Thyroid gland (tissue), 4 donors: Measurements from ENCODE around the gene TXNDC15. TPM values are rescaled to one million over a fixed set of nuclear protein-coding genes. Genes with fewer than 3 reads are reported as not detected.

Source experiments
- DNase-seq, 2 donors: peaks; one replicate each; pipeline ENCODE4 v3.0.0-alpha.2; 2019
- H3K27ac ChIP-seq, 3 donors: fragments of 200-600 bp; sonication (generic); 1 replicate in 2 of 3; 2 replicates in 1 of 3; pipeline ENCODE4 v1.5.1; 2016 to 2019; ENCODE audit warnings: mild to moderate bottlenecking in 1 of 3, moderate library complexity in 1 of 3
- H3K27me3 ChIP-seq: fragments of 200-600 bp; sonication (generic); one replicate; pipeline ENCODE4 v1.5.1; 2019
- H3K36me3 ChIP-seq, 2 donors: fragments of 200-600 bp; sonication (generic); one replicate each; pipeline ENCODE4 v1.5.1; 2016 to 2019
- H3K4me1 ChIP-seq, 2 donors: fragments of 200-600 bp; sonication (generic); one replicate each; pipeline ENCODE4 v1.5.1; 2017 to 2019
- H3K4me3 ChIP-seq, 3 donors: fragments of 200-600 bp; sonication (generic); replicated peaks in 1 of 3; 1 replicate in 2 of 3; 2 replicates in 1 of 3; pipeline ENCODE4 v1.5.1; 2016; ENCODE audit warnings: mild to moderate bottlenecking in 1 of 3
- H3K9me3 ChIP-seq: fragments of 200-600 bp; sonication (generic); one replicate; pipeline ENCODE4 v1.5.1; 2017
- POLR2A ChIP-seq, 2 donors: fragments of 450-650 bp; IDR thresholded peaks; one replicate each; pipeline ENCODE4 v1.6.1; 2017; ENCODE audit warnings: antibody characterized with exemption in 2 of 2, mild to moderate bottlenecking in 2 of 2, moderate library complexity in 1 of 2
- WGBS, 2 donors: methylation state at CpG; one replicate each; pipeline ENCODE4 v1.1.5; 2017; 5-methylcytosine and 5-hydroxymethylcytosine counted together
- intact Hi-C: fragments of 100-400 bp; cut with DNase I; formaldehyde crosslinking; loops from one replicate; pipeline ENCODE4 v1.15.1; 2023
- total RNA-seq, 4 donors: library from RNA; depleted of rRNA; stranded (reverse); fragments of >200 nt; gene quantifications; one replicate each; pipeline ENCODE4 v1.2.3, GENCODE V29; 2016
- TF ChIP-seq, protein P1 (sequence below), 6 experiments: fragments of 200-600 bp in 3 of 6; fragments of 450-650 bp in 3 of 6; sonication (generic) in 3 of 6; IDR thresholded peaks; one replicate each; pipeline ENCODE4 v1.5.1; 2016 to 2019; ENCODE audit warnings: antibody characterized with exemption in 6 of 6, mild to moderate bottlenecking in 2 of 6, inconsistent platforms in 1 of 6, moderate library complexity in 1 of 6

Gene TXNDC15
- total RNA-seq, 4 donors from 2014 or later: 133 to 183 (median 153) TPM

DNA sequence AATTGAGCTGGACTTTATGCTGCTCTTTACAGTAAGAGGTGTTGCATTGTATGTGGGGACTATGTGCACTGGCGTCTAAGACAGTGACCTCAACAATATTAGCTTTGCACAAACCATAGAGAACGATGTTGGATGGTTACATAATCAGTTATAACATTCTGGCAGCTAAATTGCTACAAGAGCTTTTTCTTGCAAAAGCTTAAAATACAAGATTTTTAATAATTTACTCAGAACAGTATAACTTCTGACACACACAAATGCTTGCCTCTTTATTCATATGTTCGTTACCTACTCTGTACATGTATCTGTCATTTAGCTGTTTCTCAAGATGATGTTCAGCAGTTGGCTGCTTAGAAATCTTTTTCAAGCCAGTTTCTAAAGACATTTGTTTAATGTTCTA lies 16.8 kb upstream of the TXNDC15 start:
- no peak overlapping the region for H3K27ac ChIP-seq
- WGBS, 2 donors: 85 to 89% methylated on average over 3 of the region's 3 CpGs
- no peak for TF ChIP-seq POLR2A (IDR thresholded peaks at IDR 0.05)
- TF ChIP-seq, protein P1, sequence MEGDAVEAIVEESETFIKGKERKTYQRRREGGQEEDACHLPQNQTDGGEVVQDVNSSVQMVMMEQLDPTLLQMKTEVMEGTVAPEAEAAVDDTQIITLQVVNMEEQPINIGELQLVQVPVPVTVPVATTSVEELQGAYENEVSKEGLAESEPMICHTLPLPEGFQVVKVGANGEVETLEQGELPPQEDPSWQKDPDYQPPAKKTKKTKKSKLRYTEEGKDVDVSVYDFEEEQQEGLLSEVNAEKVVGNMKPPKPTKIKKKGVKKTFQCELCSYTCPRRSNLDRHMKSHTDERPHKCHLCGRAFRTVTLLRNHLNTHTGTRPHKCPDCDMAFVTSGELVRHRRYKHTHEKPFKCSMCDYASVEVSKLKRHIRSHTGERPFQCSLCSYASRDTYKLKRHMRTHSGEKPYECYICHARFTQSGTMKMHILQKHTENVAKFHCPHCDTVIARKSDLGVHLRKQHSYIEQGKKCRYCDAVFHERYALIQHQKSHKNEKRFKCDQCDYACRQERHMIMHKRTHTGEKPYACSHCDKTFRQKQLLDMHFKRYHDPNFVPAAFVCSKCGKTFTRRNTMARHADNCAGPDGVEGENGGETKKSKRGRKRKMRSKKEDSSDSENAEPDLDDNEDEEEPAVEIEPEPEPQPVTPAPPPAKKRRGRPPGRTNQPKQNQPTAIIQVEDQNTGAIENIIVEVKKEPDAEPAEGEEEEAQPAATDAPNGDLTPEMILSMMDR (IDR thresholded peaks at IDR 0.05): no peak
- H3K9me3 ChIP-seq: no peaks in the 10 kb centered on the region
- H3K4me3 ChIP-seq: no peak overlapping the region
- H3K4me1 ChIP-seq: peaks cover 7 to 9% of the 10 kb centered on the region in 2 donors
- H3K27me3 ChIP-seq: no peaks in the 10 kb centered on the region
- intact Hi-C loops: no loop called here
- no peak for DNase-seq
- H3K36me3 ChIP-seq: peaks cover 15 to 30% of the 10 kb centered on the region in 2 donors

DNA sequence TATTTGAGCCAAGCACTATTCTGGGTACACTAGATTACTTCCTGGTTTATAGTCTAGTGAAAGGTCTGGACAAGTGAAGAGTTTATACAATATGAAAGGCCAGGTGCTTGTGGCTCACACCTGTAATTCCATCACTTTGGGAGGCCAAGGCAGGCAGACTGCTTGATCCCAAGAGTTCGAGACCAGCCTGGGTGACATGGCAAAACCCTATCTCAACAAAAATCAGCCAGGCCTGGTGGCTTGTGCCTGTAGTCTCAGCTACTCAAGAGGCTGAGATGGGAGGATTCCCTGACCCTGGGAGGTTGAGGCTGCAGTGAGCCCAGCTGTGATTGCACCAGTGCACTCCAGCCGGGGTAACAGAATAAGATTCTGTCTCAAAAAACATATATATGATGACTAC lies 9.5 kb upstream of the TXNDC15 start:
- peaks cover 0 to 12% of the 10 kb centered on the region in 2 donors for H3K36me3 ChIP-seq
- intact Hi-C loops: no loop called here
- 91 to 95% methylated on average over 2 of the region's 2 CpGs for WGBS, 2 donors
- TF ChIP-seq, protein P1 (IDR thresholded peaks at IDR 0.05): no peak
- TF ChIP-seq POLR2A (IDR thresholded peaks at IDR 0.05): no peak
- H3K27ac ChIP-seq: no peak overlapping the region
- no peak overlapping the region for H3K4me3 ChIP-seq
- H3K27me3 ChIP-seq: no peaks in the 10 kb centered on the region
- H3K4me1 ChIP-seq: no peaks in the 10 kb centered on the region
- no peak for DNase-seq
- H3K9me3 ChIP-seq: no peaks in the 10 kb centered on the region

DNA sequence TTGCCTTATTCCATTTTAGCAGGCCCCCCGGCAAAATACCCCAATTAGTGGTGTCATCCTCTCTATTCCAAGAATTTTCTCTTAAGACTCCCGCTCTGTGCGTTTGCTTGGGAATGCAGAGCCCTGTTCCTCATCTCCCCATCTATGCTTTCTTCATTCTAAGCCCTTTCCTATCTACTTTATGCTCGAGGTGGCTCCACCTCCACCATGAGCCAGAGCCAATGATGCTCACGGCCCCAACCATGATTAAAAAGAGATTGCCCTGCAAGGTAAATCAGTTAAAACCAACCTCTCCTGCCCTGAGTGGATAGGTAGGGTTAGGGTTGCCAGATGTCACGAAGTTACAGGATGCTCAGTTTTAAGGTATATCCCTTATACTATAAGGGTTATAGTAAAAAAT lies 677 bp upstream of the TXNDC15 start:
- Histone ChIP-seq H3K36me3 (no peaks in the 10 kb centered on the region), H3K27me3 (no peaks in the 10 kb centered on the region), H3K4me1 (peaks cover 21 to 36% of the 10 kb centered on the region in 2 donors), H3K9me3 (no peaks in the 10 kb centered on the region), H3K27ac (peak overlapping the region; percentile 89 to 94 (median 91)), H3K4me3 (no peak overlapping the region)
- intact Hi-C loops: no loop called here
- WGBS, 2 donors: 89 to 91% methylated on average over 6 of the region's 6 CpGs
- DNase-seq: no peak
- TF ChIP-seq, protein P1 (IDR thresholded peaks at IDR 0.05): no peak
- TF ChIP-seq POLR2A (IDR thresholded peaks at IDR 0.05): no peak

DNA sequence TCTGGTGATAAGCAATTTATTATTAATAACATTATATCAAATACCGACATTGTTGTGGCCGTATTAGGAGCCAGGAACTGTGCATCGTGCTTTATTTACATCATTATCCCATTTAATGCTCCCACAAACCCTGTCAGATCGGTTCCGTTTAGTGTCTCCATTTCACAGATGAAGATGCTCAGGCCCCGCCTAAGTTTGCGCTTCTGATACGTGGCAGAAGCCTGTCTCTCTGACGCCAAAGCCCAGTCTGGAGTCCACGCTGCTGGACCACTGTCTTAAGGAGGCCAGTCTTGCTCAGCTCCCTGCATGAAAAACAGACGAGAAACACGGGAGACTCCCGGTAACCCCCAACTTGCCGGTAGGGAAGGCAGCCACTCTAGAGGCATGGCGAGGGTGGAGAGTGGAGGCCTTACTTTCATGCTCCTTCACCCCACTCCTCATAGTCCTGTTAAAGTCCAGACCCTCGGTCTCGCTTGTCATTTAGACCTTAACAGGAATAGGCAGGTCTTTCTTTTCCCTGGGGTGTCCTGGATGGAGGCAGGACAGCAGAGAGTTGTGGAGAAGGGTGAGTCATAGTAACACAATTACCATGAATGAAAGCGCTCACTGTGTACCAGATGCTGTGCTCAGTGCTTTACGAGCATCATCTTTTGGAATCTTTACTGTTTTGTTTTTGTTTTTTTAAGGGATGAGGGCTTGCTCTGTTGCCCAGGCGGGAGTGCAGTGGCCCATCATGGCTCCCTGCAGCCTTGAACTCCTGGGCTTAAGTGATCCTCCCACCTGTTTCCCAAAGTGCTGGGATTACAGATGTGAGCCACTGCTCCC lies 872 bp downstream of the TXNDC15 start:
- Histone ChIP-seq H3K27me3 (no peaks in the 10 kb centered on the region), H3K36me3 (no peaks in the 10 kb centered on the region), H3K4me1 (peaks cover 33 to 51% of the 10 kb centered on the region in 2 donors), H3K4me3 (peak overlapping the region; percentile 16 to 91 (median 77)), H3K9me3 (no peaks in the 10 kb centered on the region), H3K27ac (peak overlapping the region; percentile 89 to 94 (median 91))
- intact Hi-C loops: no loop called here
- peak in 1 of 2 donors; percentile 12 for TF ChIP-seq POLR2A (IDR thresholded peaks at IDR 0.05)
- TF ChIP-seq, protein P1 (IDR thresholded peaks at IDR 0.05): no peak
- peak; percentile 39 to 45 for DNase-seq
- 10 to 13% methylated on average over 18 to 20 of the region's 20 CpGs for WGBS, 2 donors

DNA sequence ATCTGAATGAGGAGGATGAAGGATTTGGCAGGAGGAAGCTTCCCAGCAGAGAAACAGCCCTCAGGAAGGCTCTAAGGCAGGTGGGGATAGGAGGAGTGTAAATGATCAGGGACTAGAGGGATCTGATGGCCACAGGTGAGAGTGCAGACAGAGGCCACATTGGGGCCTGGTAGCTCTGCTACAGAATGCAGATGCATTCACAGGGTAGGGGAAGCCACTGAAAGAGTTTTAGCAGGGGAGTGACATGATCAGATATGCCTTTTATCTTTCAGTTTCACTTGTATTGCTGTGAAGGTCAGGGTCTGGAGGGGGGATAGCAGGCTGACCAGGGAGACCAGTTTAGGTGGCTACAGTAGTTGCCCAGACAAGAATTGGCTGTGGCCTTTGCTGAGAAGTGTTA lies 3.0 kb downstream of the TXNDC15 start:
- Histone ChIP-seq H3K36me3 (no peaks in the 10 kb centered on the region), H3K27ac (peak overlapping the region in 2 of 3 donors; percentile 6 to 94), H3K4me1 (peaks cover 33 to 61% of the 10 kb centered on the region in 2 donors), H3K4me3 (no peak overlapping the region), H3K27me3 (no peaks in the 10 kb centered on the region), H3K9me3 (no peaks in the 10 kb centered on the region)
- intact Hi-C loops: no loop called here
- DNase-seq: no peak
- no peak for TF ChIP-seq POLR2A (IDR thresholded peaks at IDR 0.05)
- TF ChIP-seq, protein P1 (IDR thresholded peaks at IDR 0.05): no peak
